ENCODE data around the gene MMD2. TPM values are rescaled to one million over a fixed set of nuclear protein-coding genes. Genes with fewer than 3 reads are reported as not detected.
"Not testable (repeated sequence)": the region's sequence is repeated elsewhere in the genome, so short reads cannot be mapped to it uniquely, and the experiment has no call there.

MMD2 gene
- total RNA-seq, 1 donor, result not detected

GRCh38 chr7:4891522-4891921 lies 67.5 kb downstream of the MMD2 start:
- H3K27me3 ChIP-seq (ENCODE audit: insufficient read depth, low read length); H3K4me3 ChIP-seq (ENCODE audit: low read length); H3K9me3 ChIP-seq (ENCODE audit: low read depth, low read length); H3K4me1 ChIP-seq (ENCODE audit: insufficient read depth, low read length): not testable (repeated sequence)

GRCh38 chr7:4889682-4890081 lies 69.3 kb downstream of the MMD2 start:
- Histone ChIP-seq H3K27me3 (ENCODE audit: insufficient read depth, low read length) (no peaks in the 10 kb centered on the region), H3K4me1 (ENCODE audit: insufficient read depth, low read length) (no peaks in the 10 kb centered on the region), H3K4me3 (ENCODE audit: low read length) (no peak overlapping the region), H3K9me3 (ENCODE audit: low read depth, low read length) (no peaks in the 10 kb centered on the region)

GRCh38 chr7:4888161-4888560 lies 70.8 kb downstream of the MMD2 start:
- Histone ChIP-seq H3K27me3 (ENCODE audit: insufficient read depth, low read length) (peaks cover 6% of the 10 kb centered on the region), H3K9me3 (ENCODE audit: low read depth, low read length) (no peaks in the 10 kb centered on the region), H3K4me3 (ENCODE audit: low read length) (no peak overlapping the region), H3K4me1 (ENCODE audit: insufficient read depth, low read length) (no peaks in the 10 kb centered on the region)

- Histone ChIP-seq H3K9me3 (ENCODE audit: low read depth, low read length) (no peaks in the 10 kb centered on the region), H3K4me1 (ENCODE audit: insufficient read depth, low read length) (peaks cover 3% of the 10 kb centered on the region), H3K4me3 (ENCODE audit: low read length) (no peak overlapping the region), H3K27me3 (ENCODE audit: insufficient read depth, low read length) (peaks cover 18% of the 10 kb centered on the region)
Measured at GRCh38 chr7:4886671-4887070, 72.3 kb downstream of the MMD2 start.

GRCh38 chr7:4885317-4885807 lies 73.6 kb downstream of the MMD2 start:
- Histone ChIP-seq H3K4me1 (ENCODE audit: insufficient read depth, low read length) (peaks cover 3% of the 10 kb centered on the region), H3K9me3 (ENCODE audit: low read depth, low read length) (no peaks in the 10 kb centered on the region), H3K27me3 (ENCODE audit: insufficient read depth, low read length) (peaks cover 18% of the 10 kb centered on the region), H3K4me3 (ENCODE audit: low read length) (no peak overlapping the region)

- Histone ChIP-seq H3K4me3 (ENCODE audit: low read length) (no peak overlapping the region), H3K27me3 (ENCODE audit: insufficient read depth, low read length) (peaks cover 18% of the 10 kb centered on the region), H3K4me1 (ENCODE audit: insufficient read depth, low read length) (peaks cover 3% of the 10 kb centered on the region), H3K9me3 (ENCODE audit: low read depth, low read length) (no peaks in the 10 kb centered on the region)
Measured at GRCh38 chr7:4884164-4884563, 74.8 kb downstream of the MMD2 start.

GRCh38 chr7:4883372-4884144 lies 75.4 kb downstream of the MMD2 start, which contains the start of gene RADIL:
Gene RADIL, minus strand, starts transcription at chr7:4883716. Its CDS starts 5,577 bp downstream, at chr7:4878139.
- Histone ChIP-seq H3K9me3 (ENCODE audit: low read depth, low read length) (no peaks in the 10 kb centered on the region), H3K27me3 (ENCODE audit: insufficient read depth, low read length) (peaks cover 18% of the 10 kb centered on the region), H3K4me1 (ENCODE audit: insufficient read depth, low read length) (peaks cover 3% of the 10 kb centered on the region), H3K4me3 (ENCODE audit: low read length) (no peak within 1 kb of the TSS)

- H3K4me3 ChIP-seq (ENCODE audit: low read length), result no peak overlapping the region
- peaks cover 3% of the 10 kb centered on the region for H3K4me1 ChIP-seq (ENCODE audit: insufficient read depth, low read length)
- H3K9me3 ChIP-seq (ENCODE audit: low read depth, low read length), result no peaks in the 10 kb centered on the region
- peaks cover 18% of the 10 kb centered on the region for H3K27me3 ChIP-seq (ENCODE audit: insufficient read depth, low read length)
Measured at GRCh38 chr7:4883033-4883371, 76.0 kb downstream of the MMD2 start.

GRCh38 chr7:4882169-4883032 lies 76.6 kb downstream of the MMD2 start:
- peaks cover 18% of the 10 kb centered on the region for H3K27me3 ChIP-seq (ENCODE audit: insufficient read depth, low read length)
- H3K9me3 ChIP-seq (ENCODE audit: low read depth, low read length), result no peaks in the 10 kb centered on the region
- H3K4me1 ChIP-seq (ENCODE audit: insufficient read depth, low read length), result peaks cover 3% of the 10 kb centered on the region
- H3K4me3 ChIP-seq (ENCODE audit: low read length), result no peak overlapping the region

- Histone ChIP-seq H3K4me3 (ENCODE audit: low read length) (no peak overlapping the region), H3K4me1 (ENCODE audit: insufficient read depth, low read length) (peaks cover 3% of the 10 kb centered on the region), H3K27me3 (ENCODE audit: insufficient read depth, low read length) (peaks cover 18% of the 10 kb centered on the region), H3K9me3 (ENCODE audit: low read depth, low read length) (no peaks in the 10 kb centered on the region)
Measured at GRCh38 chr7:4880218-4880617, 78.8 kb downstream of the MMD2 start.

- H3K4me3 ChIP-seq (ENCODE audit: low read length), result no peak overlapping the region
- H3K9me3 ChIP-seq (ENCODE audit: low read depth, low read length), result no peaks in the 10 kb centered on the region
- H3K27me3 ChIP-seq (ENCODE audit: insufficient read depth, low read length), result peaks cover 18% of the 10 kb centered on the region
- peaks cover 3% of the 10 kb centered on the region for H3K4me1 ChIP-seq (ENCODE audit: insufficient read depth, low read length)
Measured at GRCh38 chr7:4879396-4880081, 79.4 kb downstream of the MMD2 start.

- Histone ChIP-seq H3K27me3 (ENCODE audit: insufficient read depth, low read length) (peaks cover 12% of the 10 kb centered on the region), H3K4me3 (ENCODE audit: low read length) (no peak overlapping the region), H3K9me3 (ENCODE audit: low read depth, low read length) (no peaks in the 10 kb centered on the region), H3K4me1 (ENCODE audit: insufficient read depth, low read length) (peaks cover 3% of the 10 kb centered on the region)
Measured at GRCh38 chr7:4878336-4879335, 80.4 kb downstream of the MMD2 start.

GRCh38 chr7:4876586-4876985 lies 82.4 kb downstream of the MMD2 start:
- Histone ChIP-seq H3K4me3 (ENCODE audit: low read length) (no peak overlapping the region), H3K4me1 (ENCODE audit: insufficient read depth, low read length) (no peaks in the 10 kb centered on the region), H3K9me3 (ENCODE audit: low read depth, low read length) (no peaks in the 10 kb centered on the region), H3K27me3 (ENCODE audit: insufficient read depth, low read length) (peaks cover under 1% of the 10 kb centered on the region)

- Histone ChIP-seq H3K4me1 (ENCODE audit: insufficient read depth, low read length) (no peaks in the 10 kb centered on the region), H3K4me3 (ENCODE audit: low read length) (no peak overlapping the region), H3K27me3 (ENCODE audit: insufficient read depth, low read length) (peaks cover 10% of the 10 kb centered on the region), H3K9me3 (ENCODE audit: low read depth, low read length) (no peaks in the 10 kb centered on the region)
Measured at GRCh38 chr7:4875391-4875790, 83.6 kb downstream of the MMD2 start.

Data from mononuclear cell (primary cell).